HEK293T (cell line): Measurements from ENCODE around the gene TRMT2A.

Experiments
- CTCF ChIA-PET: fragments of 350-600 bp; formaldehyde crosslinking; extraction: SDS; loops from one replicate; lab custom pipeline; 2021; ENCODE audit warnings: antibody characterized with exemption, inconsistent platforms; lab: Yijun Ruan, JAX
- POLR2A ChIA-PET: fragments of 350-600 bp; formaldehyde crosslinking; extraction: SDS; loops from one replicate; lab custom pipeline; 2020; ENCODE audit warnings: antibody characterized with exemption, inconsistent platforms; lab: Yijun Ruan, JAX
- DNase-seq: peaks from one replicate; pipeline ENCODE4 v3.0.0; 2012; ENCODE audit warnings: mixed read lengths; ENCODE audit errors: extremely low spot score
- ARNT ChIP-seq: fragments of 450-650 bp; IDR thresholded peaks from 2 replicates; pipeline ENCODE4 v1.6.1; 2017; ENCODE audit warnings: mild to moderate bottlenecking
- BHLHE40 ChIP-seq: fragments of 450-650 bp; IDR thresholded peaks from 2 replicates; pipeline ENCODE4 v1.6.1; 2016; ENCODE audit warnings: mild to moderate bottlenecking, moderate library complexity, borderline replicate concordance
- CTBP1 ChIP-seq: fragments of 450-650 bp; IDR thresholded peaks from 2 replicates; pipeline ENCODE4 v1.6.1; 2016; ENCODE audit warnings: borderline replicate concordance
- ELF4 ChIP-seq: fragments of 450-650 bp; IDR thresholded peaks from 2 replicates; pipeline ENCODE4 v1.6.1; 2017; ENCODE audit warnings: antibody characterized with exemption
- FOXA1 ChIP-seq: fragments of 450-650 bp; IDR thresholded peaks from 2 replicates; pipeline ENCODE4 v1.6.1; 2016; ENCODE audit warnings: mild to moderate bottlenecking
- FOXK2 ChIP-seq: fragments of 450-650 bp; IDR thresholded peaks from 2 replicates; pipeline ENCODE4 v1.6.1; 2016; ENCODE audit warnings: mild to moderate bottlenecking
- FOXM1 ChIP-seq: fragments of 450-650 bp; IDR thresholded peaks from 2 replicates; pipeline ENCODE4 v1.6.1; 2017; ENCODE audit warnings: mild to moderate bottlenecking, borderline replicate concordance
- HDGF ChIP-seq: fragments of 450-650 bp; IDR thresholded peaks from 2 replicates; pipeline ENCODE4 v1.6.1; 2017; ENCODE audit warnings: antibody characterized with exemption, borderline replicate concordance
- L3MBTL2 ChIP-seq: fragments of 450-650 bp; conservative IDR thresholded peaks from 2 replicates; pipeline ENCODE4 v1.6.1; 2016; ENCODE audit warnings: mild to moderate bottlenecking
- LEF1 ChIP-seq: fragments of 450-650 bp; IDR thresholded peaks from 2 replicates; pipeline ENCODE4 v1.6.1; 2017; ENCODE audit warnings: mild to moderate bottlenecking, borderline replicate concordance
- NFRKB ChIP-seq: fragments of 450-650 bp; IDR thresholded peaks from 2 replicates; pipeline ENCODE4 v1.6.1; 2016; ENCODE audit warnings: mild to moderate bottlenecking, moderate library complexity
- SP1 ChIP-seq: fragments of 450-650 bp; IDR thresholded peaks from 2 replicates; pipeline ENCODE4 v1.6.1; 2017
- SUZ12 ChIP-seq: fragments of 450-650 bp; IDR thresholded peaks from 2 replicates; pipeline ENCODE4 v1.6.1; 2016; ENCODE audit warnings: mild to moderate bottlenecking
- TARDBP ChIP-seq: fragments of 450-650 bp; IDR thresholded peaks from 2 replicates; pipeline ENCODE4 v1.6.1; 2016
- ZNF384 ChIP-seq: fragments of 450-650 bp; IDR thresholded peaks from 2 replicates; pipeline ENCODE4 v1.6.1; 2016
- TF ChIP-seq, protein P1 (sequence below): fragments of 450-650 bp; IDR thresholded peaks from 2 replicates; pipeline ENCODE4 v1.6.1; 2016

TRMT2A gene

DNA sequence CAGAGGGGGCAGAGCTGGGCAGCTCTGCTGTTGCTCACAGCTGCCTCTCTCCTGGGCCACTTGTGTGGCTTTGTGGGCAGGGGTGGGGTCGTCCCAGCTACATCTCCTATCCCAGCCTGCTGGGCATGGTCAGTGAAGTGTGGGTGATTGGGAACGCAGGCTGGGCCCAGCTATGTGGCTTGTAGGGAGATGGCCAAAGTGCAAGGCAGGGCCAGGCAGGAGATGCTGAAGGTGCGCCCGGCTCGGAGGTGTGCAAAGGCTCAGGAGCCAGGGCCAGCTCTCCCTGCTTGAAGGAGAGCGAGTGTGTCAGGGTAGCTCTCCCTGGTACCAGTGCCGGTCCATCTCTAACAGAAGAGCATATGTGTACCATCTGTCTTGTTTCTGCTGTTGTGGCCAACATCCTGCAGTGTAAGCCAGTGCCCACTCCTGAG, 9.5 kb downstream of the TRMT2A start:
- ChIA-PET CTCF (no interaction called here), POLR2A (interaction anchor here (1.8 to 2.2 kb wide), 2 partner anchors 9 to 28 kb away, joined by 9 to 14 read pairs; partner anchors contain the start of genes DGCR8, RANBP1 and TRMT2A)
- TF ChIP-seq HDGF (no peak), BHLHE40 (no peak), ZNF384 (no peak), FOXK2 (no peak), SP1 (no peak), SUZ12 (no peak), ELF4 (no peak), LEF1 (no peak), NFRKB (no peak), CTBP1 (no peak), L3MBTL2 (no peak), TARDBP (no peak), ARNT (no peak), FOXM1 (no peak), FOXA1 (no peak)
- TF ChIP-seq, protein P1, sequence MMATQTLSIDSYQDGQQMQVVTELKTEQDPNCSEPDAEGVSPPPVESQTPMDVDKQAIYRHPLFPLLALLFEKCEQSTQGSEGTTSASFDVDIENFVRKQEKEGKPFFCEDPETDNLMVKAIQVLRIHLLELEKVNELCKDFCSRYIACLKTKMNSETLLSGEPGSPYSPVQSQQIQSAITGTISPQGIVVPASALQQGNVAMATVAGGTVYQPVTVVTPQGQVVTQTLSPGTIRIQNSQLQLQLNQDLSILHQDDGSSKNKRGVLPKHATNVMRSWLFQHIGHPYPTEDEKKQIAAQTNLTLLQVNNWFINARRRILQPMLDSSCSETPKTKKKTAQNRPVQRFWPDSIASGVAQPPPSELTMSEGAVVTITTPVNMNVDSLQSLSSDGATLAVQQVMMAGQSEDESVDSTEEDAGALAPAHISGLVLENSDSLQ, result no peak
- DNase-seq, result no peak

DNA sequence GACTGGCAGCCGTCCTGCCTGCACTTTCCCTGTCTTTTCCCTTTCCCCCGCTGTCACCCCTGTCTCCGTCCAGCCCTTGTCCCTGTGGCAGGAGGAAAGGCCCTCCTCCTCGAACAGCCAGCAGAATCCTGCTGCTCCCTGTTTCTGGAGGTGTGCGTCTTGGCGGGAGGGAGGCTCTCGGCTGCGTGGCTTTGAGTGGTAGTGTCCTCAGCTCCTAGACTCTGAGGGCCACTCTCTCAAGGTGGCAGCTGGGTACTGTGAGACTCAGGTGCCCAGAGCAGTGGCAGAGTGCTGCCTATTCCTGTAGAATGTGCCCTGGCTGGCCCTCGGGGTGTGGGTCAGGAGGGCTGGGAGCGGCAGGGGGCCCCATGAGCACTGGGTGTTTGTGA, 10.2 kb downstream of the TRMT2A start:
- DNase-seq, result no peak
- CTCF ChIA-PET, result no interaction called here
- POLR2A ChIA-PET, result interaction anchor here (2.2 kb wide), 1 partner anchor 10 kb away, joined by 14 read pairs; the partner anchor contains the start of genes RANBP1 and TRMT2A
- no peak for TF ChIP-seq SP1

DNA sequence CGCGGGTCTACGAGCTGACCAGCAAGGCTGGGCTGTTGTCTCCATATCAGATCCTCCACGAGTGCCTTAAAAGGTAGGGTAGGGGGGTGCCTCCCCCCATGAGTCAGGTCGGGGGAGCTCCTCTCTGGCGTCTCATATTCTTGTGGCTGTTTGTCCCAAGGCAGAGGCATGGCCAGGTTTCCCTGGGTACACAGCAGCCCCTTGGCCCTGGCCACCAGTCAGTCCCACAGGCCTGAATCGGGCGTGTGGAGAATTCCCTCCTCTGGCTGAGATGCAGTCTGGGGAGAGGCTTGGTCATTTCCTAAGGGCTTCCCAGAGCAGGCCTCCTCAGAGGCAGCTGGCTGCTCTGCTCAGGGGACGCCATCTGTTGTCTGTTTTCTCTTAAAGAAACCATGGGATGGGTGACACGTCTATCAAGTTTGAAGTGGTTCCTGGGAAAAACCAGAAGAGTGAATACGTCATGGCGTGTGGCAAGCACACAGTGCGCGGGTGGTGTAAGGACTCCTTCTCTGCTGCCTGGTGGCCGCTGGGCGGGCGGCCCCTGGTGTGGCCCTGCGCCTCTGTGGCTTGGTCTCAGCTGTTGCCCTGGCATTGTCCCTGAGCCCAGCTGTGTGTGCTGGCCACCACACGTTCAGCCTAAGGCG, 10.7 kb downstream of the TRMT2A start:
- ChIA-PET CTCF (no interaction called here), POLR2A (interaction anchor here (2.2 kb wide), 1 partner anchor 11 kb away, joined by 14 read pairs; the partner anchor contains the start of genes RANBP1 and TRMT2A)
- no peak for DNase-seq
- TF ChIP-seq HDGF, result no peak
- TF ChIP-seq TARDBP, result no peak
- no peak for TF ChIP-seq CTBP1
- TF ChIP-seq SUZ12, result no peak
- TF ChIP-seq ZNF384, result no peak

DNA sequence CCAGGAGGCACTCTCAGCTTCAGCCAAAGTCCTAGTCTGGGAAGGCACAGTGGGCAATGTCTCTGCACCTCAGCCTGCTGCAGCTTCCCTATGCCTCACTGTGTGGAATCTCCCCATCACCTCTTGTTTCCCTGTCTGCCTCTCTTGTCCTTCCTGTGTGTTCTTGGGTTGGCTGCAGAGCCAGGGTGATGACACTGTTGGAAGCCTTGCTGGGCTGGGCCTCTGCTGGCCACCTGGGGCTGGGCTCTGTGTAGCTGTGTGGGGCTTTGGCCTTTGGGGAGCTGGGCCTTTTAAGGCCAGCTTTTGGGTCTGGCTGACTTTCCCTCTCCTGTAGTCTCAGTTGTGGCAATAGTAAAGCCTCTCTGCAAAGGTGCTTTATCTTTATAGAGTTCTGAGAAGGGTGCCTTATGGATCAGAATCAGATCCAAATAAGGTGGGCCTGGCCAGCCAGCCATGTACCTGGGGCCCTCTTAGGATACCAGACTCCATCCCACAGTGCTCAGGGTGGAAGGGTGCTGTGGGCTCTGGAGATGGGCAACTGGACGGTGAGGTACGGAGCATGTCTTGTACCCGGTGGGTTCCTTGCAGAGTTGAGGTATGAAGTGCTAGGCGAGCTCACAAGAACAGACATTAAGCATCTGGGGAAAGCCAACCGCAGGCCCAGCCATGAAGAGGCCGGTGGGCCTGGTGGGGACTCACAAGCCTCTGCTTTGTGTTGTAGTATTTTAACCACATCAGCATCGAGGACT, 11.4 kb downstream of the TRMT2A start:
- ChIA-PET POLR2A (interaction anchor here (1.0 kb wide), 1 partner anchor 26 kb away, joined by 3 read pairs; the partner anchor contains the start of gene DGCR8), CTCF (interaction anchor here (0.5 kb wide), 1 partner anchor 10 kb away, joined by 3 read pairs; no protein-coding TSS in a partner anchor)
- TF ChIP-seq TARDBP (no peak), SP1 (no peak), FOXA1 (no peak), BHLHE40 (no peak), ZNF384 (no peak), NFRKB (no peak), FOXM1 (no peak), CTBP1 (no peak), FOXK2 (no peak), ELF4 (no peak), L3MBTL2 (no peak), LEF1 (no peak)
- DNase-seq, result no peak

DNA sequence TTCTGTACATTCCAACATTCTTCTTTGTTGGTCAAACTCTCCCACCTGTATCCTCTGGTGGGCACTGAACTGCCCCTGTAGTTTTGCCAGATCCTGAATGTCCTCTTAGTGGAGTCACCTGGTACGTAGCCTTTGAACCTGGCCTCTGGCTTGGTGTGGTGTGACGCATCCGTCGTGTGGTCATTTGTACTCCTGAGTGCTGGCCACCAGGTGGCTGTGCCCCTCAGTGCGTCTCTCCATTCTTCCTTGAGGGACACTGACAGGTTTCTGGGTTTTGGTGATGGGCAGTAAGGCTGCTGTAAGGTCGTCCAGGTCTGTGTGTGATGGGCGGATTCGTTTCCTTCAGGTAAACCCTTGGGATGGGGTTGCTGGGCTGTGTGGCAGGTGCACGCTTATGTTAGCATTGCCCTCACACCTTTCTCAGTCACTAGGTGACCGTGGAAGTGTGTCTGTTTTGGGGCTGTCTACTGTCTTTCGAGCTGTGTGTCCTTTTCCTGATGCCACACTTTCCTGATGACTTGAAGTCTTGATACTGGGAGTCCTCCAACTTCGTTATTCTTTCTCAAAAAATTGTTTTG, 14.7 kb downstream of the TRMT2A start:
- POLR2A ChIA-PET, result interaction anchor here (1.1 to 1.9 kb wide), 3 partner anchors 11 to 21 kb away, joined by 3 to 7 read pairs (median 4); partner anchors contain the start of genes RANBP1 and TRMT2A
- TF ChIP-seq BHLHE40 (no peak), CTBP1 (no peak), ZNF384 (no peak), FOXM1 (no peak), ARNT (no peak), HDGF (no peak), FOXK2 (no peak), LEF1 (no peak)
- DNase-seq, result no peak
- CTCF ChIA-PET, result no interaction called here

DNA sequence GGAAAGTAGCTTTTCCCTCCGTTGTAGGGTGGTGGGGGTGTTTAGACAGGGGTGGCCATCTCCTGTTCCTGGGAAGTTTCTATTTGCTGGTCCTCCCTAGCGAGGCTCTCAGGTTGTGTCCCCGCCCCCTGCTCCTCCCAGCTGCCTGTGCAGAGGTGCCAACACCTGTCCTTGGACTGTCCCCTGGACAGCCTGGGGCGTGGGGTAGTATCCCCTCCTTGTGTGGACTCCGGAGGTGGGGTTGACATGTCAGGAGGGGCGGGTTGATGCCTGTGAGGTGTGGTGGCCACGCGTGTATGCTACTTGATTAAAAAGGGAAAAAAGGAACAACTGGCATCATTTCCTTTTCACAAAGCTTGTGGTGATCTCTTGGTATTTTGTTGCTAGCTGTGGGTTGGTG, 15.4 kb downstream of the TRMT2A start:
- CTCF ChIA-PET, result no interaction called here
- POLR2A ChIA-PET, result interaction anchor here (1.1 to 1.9 kb wide), 4 partner anchors 11 to 22 kb away, joined by 3 to 7 read pairs (median 4); partner anchors contain the start of genes DGCR8, RANBP1 and TRMT2A
- DNase-seq, result no peak
- TF ChIP-seq FOXA1 (no peak), LEF1 (no peak), L3MBTL2 (no peak)

DNA sequence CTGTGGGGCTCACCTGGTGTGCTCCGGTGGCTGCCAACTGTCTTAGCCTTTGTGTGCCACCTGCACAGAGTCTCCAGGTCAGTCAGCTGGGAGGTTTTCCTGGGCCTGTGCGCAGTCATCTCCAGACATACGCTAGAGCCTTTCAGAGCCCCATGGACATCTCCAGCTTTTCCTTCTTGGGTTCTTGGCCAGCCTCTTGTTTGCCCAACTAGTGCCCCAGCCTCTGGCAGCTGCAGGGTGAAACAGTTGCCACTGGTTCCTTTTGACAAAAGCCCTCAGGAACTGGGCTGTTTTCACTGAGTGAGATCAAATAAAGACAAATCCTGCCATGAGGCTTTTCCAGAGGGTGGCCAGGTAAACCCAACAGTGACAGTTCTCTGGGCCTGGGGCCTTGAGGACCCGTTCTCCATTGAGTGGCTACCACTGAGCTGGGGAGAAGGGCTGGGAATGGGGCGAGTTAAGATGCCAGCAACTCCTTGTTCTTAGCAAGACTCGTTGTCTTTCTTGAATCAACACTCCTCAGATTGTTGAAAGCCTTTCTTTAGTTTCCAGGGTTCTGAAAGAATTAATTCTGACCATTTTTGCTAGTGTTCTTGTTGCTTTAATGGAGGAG, 17.8 kb downstream of the TRMT2A start:
- POLR2A ChIA-PET, result interaction anchor here (1.2 kb wide), 1 partner anchor 10 kb away, joined by 3 read pairs; no protein-coding TSS in a partner anchor
- CTCF ChIA-PET, result interaction anchor here (0.7 kb wide), 1 partner anchor 13 kb away, joined by 3 read pairs; no protein-coding TSS in a partner anchor
- no peak for DNase-seq
- no peak for TF ChIP-seq TARDBP
- TF ChIP-seq ZNF384, result no peak
- TF ChIP-seq FOXK2, result no peak
- TF ChIP-seq BHLHE40, result no peak
- TF ChIP-seq L3MBTL2, result no peak
- TF ChIP-seq CTBP1, result no peak
- no peak for TF ChIP-seq SUZ12
- TF ChIP-seq SP1, result no peak
- TF ChIP-seq HDGF, result no peak
- TF ChIP-seq, protein P1, result no peak
- TF ChIP-seq FOXM1, result no peak
- no peak for TF ChIP-seq ARNT
- TF ChIP-seq LEF1, result no peak
- TF ChIP-seq NFRKB, result no peak
- no peak for TF ChIP-seq ELF4
- no peak for TF ChIP-seq FOXA1
